Spleen (tissue), 7 donors: ENCODE measurements around the gene MUS81.
A peak's percentile ranks its signal among the peaks of the same experiment; 100 is the strongest.

ENCODE experiments used
- CTCF ChIP-seq, 11 experiments: fragments of 200-600 bp in 7 of 11; fragments of 450-650 bp in 4 of 11; sonication (generic) in 4 of 11; IDR thresholded peaks in 8 of 11; conservative IDR thresholded peaks in 3 of 11; 1 replicate in 7 of 11; 2 replicates in 4 of 11; pipeline versions ENCODE4 v1.4.0 to v1.8.0; 2016 to 2021; ENCODE audit warnings: antibody characterized with exemption in 11 of 11, inconsistent platforms in 4 of 11, mild to moderate bottlenecking in 1 of 11
- POLR2A ChIP-seq, 3 donors: fragments of 450-650 bp; IDR thresholded peaks; one replicate each; pipeline ENCODE4 v1.5.1; 2017; ENCODE audit warnings: antibody characterized with exemption in 3 of 3, mild to moderate bottlenecking in 1 of 3
- POLR2AphosphoS5 ChIP-seq, 3 donors: sonication (generic); formaldehyde crosslinking; IDR thresholded peaks; one replicate each; pipeline ENCODE4 v1.5.1; 2017; ENCODE audit warnings: antibody characterized with exemption in 3 of 3
- donor health status: DM: no; HTN: no; CAD: no; lungs with moderate emphysema.
- donor health status: DM: no; HTN: no; CAD: no.
- donor health status: DM: no; HTN: no; CAD: no.

DNA sequence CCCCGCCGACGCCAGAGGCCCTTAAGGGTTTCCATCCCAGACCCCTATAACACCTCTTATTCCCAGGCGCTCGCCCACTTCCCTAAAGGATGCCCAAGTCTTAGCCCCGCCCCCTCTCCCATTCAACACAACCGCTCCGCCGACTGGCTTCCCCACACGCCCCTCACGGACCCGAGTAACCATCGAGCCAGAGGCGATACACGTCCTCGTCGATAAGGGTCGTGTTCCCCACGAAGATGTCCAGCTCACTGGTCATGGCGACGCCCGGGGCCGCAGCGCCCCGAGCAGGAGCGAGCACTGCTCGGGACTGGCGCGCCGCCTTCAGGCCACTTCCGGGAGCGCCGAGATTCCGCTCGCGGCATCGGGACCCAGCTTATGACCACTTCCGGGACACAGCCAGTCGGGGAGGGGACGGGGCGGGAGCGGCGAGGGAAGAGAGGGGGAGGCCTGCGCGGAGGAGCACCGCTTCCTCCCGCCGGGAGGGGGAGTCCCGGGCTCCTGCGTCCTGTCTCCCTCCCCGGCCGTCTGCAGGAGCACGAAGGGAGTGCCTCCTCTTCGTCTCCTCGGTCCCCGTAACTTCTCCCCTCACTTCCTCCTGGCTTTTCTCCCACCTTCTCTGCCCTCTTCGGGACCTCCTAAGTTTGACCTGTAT is 28.1 kb downstream of the MUS81 start, which contains the start of gene FIBP:
- TF ChIP-seq CTCF (IDR thresholded peaks at IDR 0.05 in 8 of 11, conservative IDR thresholded peaks at IDR 0.05 in 3 of 11) (peak; percentile 89 to 99 (median 94)), POLR2A (IDR thresholded peaks at IDR 0.05) (peak; percentile 45 to 69 (median 55)), POLR2AphosphoS5 (IDR thresholded peaks at IDR 0.05) (peak; percentile 95 to 97 (median 96))
